Measurements from ENCODE around the gene HHIPL1. TPM values are rescaled to one million over a fixed set of nuclear protein-coding genes. Genes with fewer than 3 reads are reported as not detected.

HHIPL1 gene
- total and polyA plus RNA-seq, 2 donors (not counting 3 experiments of a cell fraction or from before 2014, with no cell fraction given), result 1.3 to 2.1 TPM

DNA sequence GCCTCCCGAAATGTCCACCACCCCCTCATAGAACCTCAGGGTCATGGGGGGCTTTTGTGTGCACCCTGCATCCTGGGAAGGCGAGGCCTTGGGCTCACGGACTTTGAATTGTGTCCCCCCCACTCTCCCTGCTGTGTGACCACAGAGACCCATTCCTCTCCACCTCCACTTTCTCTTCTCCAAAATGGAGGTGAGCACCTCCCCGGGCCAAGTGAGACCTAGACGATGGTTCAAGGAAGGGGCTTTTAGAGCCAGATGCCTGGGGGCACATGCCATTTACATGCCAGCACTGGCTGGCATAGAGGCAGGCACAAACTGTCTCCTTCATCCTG is 72.7 kb downstream of the HHIPL1 start:
- Histone ChIP-seq H3K36me3 (ENCODE audit: control insufficient read depth in 2 of 2, extremely low read depth in 1 of 2, insufficient read depth in 2 of 2, low read length in 2 of 2) (no peaks in the 10 kb centered on the region), H3K4me1 (ENCODE audit: control insufficient read depth, extremely low read depth, insufficient read depth, low read length) (no peaks in the 10 kb centered on the region), H3K9me3 (replicated peaks; ENCODE audit: control insufficient read depth, insufficient read depth, low read length) (no peaks in the 10 kb centered on the region), H3K4me3 (replicated peaks in 1 of 3; ENCODE audit: insufficient read depth in 1 of 3, low read depth in 1 of 3, low read length in 3 of 3) (no peak overlapping the region), H3K27ac (ENCODE audit: insufficient read depth, low read depth, low read length) (no peak overlapping the region), H4K20me1 (replicated peaks; ENCODE audit: control insufficient read depth, extremely low read depth, insufficient read depth, low read length) (no peaks in the 10 kb centered on the region), H3K27me3 (ENCODE audit: control insufficient read depth in 2 of 2, insufficient read depth in 2 of 2, low read length in 2 of 2) (peaks cover 2 to 3% of the 10 kb centered on the region in 2 experiments), H3K9me1 (replicated peaks; ENCODE audit: control insufficient read depth, extremely low read depth, insufficient read depth, low read length) (no peaks in the 10 kb centered on the region), H2AFZ (ENCODE audit: low read depth, low read length) (no peak overlapping the region), H3K79me2 (ENCODE audit: control insufficient read depth, insufficient read depth, low read length) (no peaks in the 10 kb centered on the region), H3K4me2 (ENCODE audit: insufficient read depth, low read length) (no peak overlapping the region), H3K9ac (replicated peaks; ENCODE audit: extremely low read depth, insufficient read depth, low read length) (no peak overlapping the region)
- TF ChIP-seq, protein P1, sequence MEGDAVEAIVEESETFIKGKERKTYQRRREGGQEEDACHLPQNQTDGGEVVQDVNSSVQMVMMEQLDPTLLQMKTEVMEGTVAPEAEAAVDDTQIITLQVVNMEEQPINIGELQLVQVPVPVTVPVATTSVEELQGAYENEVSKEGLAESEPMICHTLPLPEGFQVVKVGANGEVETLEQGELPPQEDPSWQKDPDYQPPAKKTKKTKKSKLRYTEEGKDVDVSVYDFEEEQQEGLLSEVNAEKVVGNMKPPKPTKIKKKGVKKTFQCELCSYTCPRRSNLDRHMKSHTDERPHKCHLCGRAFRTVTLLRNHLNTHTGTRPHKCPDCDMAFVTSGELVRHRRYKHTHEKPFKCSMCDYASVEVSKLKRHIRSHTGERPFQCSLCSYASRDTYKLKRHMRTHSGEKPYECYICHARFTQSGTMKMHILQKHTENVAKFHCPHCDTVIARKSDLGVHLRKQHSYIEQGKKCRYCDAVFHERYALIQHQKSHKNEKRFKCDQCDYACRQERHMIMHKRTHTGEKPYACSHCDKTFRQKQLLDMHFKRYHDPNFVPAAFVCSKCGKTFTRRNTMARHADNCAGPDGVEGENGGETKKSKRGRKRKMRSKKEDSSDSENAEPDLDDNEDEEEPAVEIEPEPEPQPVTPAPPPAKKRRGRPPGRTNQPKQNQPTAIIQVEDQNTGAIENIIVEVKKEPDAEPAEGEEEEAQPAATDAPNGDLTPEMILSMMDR (IDR thresholded peaks at IDR 0.05; ENCODE audit: extremely low read depth in 1 of 2, insufficient read depth in 1 of 2, low read depth in 1 of 2, low read length in 2 of 2), result no peak
- TF ChIP-seq JUN (IDR thresholded peaks at IDR 0.05; ENCODE audit: borderline replicate concordance, insufficient read depth, insufficient read length, low read depth) (no peak), GATA2 (IDR thresholded peaks at IDR 0.05; ENCODE audit: insufficient read depth, insufficient read length, low read depth, low read length) (no peak), MAX (IDR thresholded peaks at IDR 0.05; ENCODE audit: insufficient read depth, insufficient read length) (no peak), POLR2AphosphoS5 (IDR thresholded peaks at IDR 0.05; ENCODE audit: insufficient read depth, low read depth, low read length) (no peak), FOS (IDR thresholded peaks at IDR 0.05; ENCODE audit: borderline replicate concordance, insufficient read depth, low read length) (no peak), MYC (IDR thresholded peaks at IDR 0.05; ENCODE audit: low read depth, low read length) (no peak), EZH2 (IDR thresholded peaks at IDR 0.05; ENCODE audit: borderline replicate concordance, low read depth, low read length, severe bottlenecking) (no peak), POLR2A (IDR thresholded peaks at IDR 0.05; ENCODE audit: low read depth, low read length) (no peak)
- no TSS peak for BruUV-seq (replicated peaks)
- dilution Hi-C loops (cut with MboI; ENCODE audit: extremely low pct_ligation_motif_present, low sequenced_read_pairs) (no loop called here), intact Hi-C loops (cut with micrococcal nuclease) (no loop called here)
- DNase-seq (ENCODE audit: low read depth, low spot score) (no peak), FAIRE-seq (no peak)
- CTCF ChIA-PET, result interaction anchor here (0.9 to 2.4 kb wide), 3 partner anchors 11 to 29 kb away, joined by 3 to 10 read pairs (median 5); no protein-coding TSS in a partner anchor
- POLR2A ChIA-PET, result no interaction called here

Measured in endothelial cell of umbilical vein (primary cell).